ENCODE data around the gene ANHX.
"Not testable (repeated sequence)": the region's sequence is repeated elsewhere in the genome, so short reads cannot be mapped to it uniquely, and the experiment has no call there.

ANHX gene

GRCh38 chr12:133235401-133236112, at the start of gene ANHX:
Gene ANHX (minus strand): TSS chr12:133235877. CDS start chr12:133234356, 1,521 bp downstream.
- no peak for TF ChIP-seq ZFX (IDR thresholded peaks at IDR 0.05)
- H3K27ac ChIP-seq = no peak within 1 kb of the TSS

GRCh38 chr12:133264668-133265067, 29.0 kb upstream of the ANHX start:
- H3K27ac ChIP-seq = not testable (repeated sequence)

- H3K27ac ChIP-seq = no peak overlapping the region
- no peak for TF ChIP-seq ZFX (IDR thresholded peaks at IDR 0.05)
- TF ChIP-seq CTCF (conservative IDR thresholded peaks at IDR 0.05) = no peak
These were observed 28.5 kb upstream of the ANHX start for GRCh38 chr12:133264173-133264572.

- no peak overlapping the region for H3K27ac ChIP-seq
- TF ChIP-seq ZFX (IDR thresholded peaks at IDR 0.05) (no peak), CTCF (conservative IDR thresholded peaks at IDR 0.05) (no peak)
These were observed 20.6 kb upstream of the ANHX start for GRCh38 chr12:133256321-133256720.

- H3K27ac ChIP-seq = not testable (repeated sequence)
These were observed 20.2 kb upstream of the ANHX start for GRCh38 chr12:133255833-133256232.

- TF ChIP-seq ZFX (IDR thresholded peaks at IDR 0.05) (no peak), CTCF (conservative IDR thresholded peaks at IDR 0.05) (no peak)
- H3K27ac ChIP-seq = no peak overlapping the region
These were observed 16.1 kb upstream of the ANHX start for GRCh38 chr12:133251732-133252131.

- TF ChIP-seq ZFX (IDR thresholded peaks at IDR 0.05) = no peak
- no peak for TF ChIP-seq CTCF (conservative IDR thresholded peaks at IDR 0.05)
- no peak overlapping the region for H3K27ac ChIP-seq
These were observed 879 bp upstream of the ANHX start for GRCh38 chr12:133236556-133236955.

GRCh38 chr12:133236144-133236543, 467 bp upstream of the ANHX start:
- H3K27ac ChIP-seq = no peak overlapping the region
- TF ChIP-seq ZFX (IDR thresholded peaks at IDR 0.05) (no peak), CTCF (conservative IDR thresholded peaks at IDR 0.05) (no peak)

- H3K27ac ChIP-seq = no peak overlapping the region
- TF ChIP-seq CTCF (conservative IDR thresholded peaks at IDR 0.05) (no peak), ZFX (IDR thresholded peaks at IDR 0.05) (no peak)
These were observed 706 bp downstream of the ANHX start for GRCh38 chr12:133234971-133235370.

Measured in C4-2B (cell line).